Measurements from ENCODE around the gene SWT1. TPM values are rescaled to one million over a fixed set of nuclear protein-coding genes. Genes with fewer than 3 reads are reported as not detected.

SWT1 gene
- total RNA-seq, 1 experiment from 2014 or later = 3.6 TPM

- Histone ChIP-seq H4K20me1 (ENCODE audit: insufficient read depth) (no peaks in the 10 kb centered on the region; the same call in 1 of the 2 replicates), H3F3A (ENCODE audit: insufficient read depth, low read depth) (0 out of 2 replicates have a peak, but pooled peaks cover 3% of the 10 kb centered on the region), H3K4me3 (no peak overlapping the region), H3K4me1 (replicated peaks; ENCODE audit: insufficient read depth) (no peaks in the 10 kb centered on the region), H3K4me2 (no peak overlapping the region), H3K27ac (no peak overlapping the region), H3K9me2 (ENCODE audit: insufficient read depth) (no peaks in the 10 kb centered on the region), H3K79me2 (ENCODE audit: low read depth) (no peaks in the 10 kb centered on the region), H2AFZ (no peak overlapping the region), H3K36me3 (ENCODE audit: low read depth) (peaks cover 38% of the 10 kb centered on the region), H3K9me3 (ENCODE audit: insufficient read depth, low read depth) (no peaks in the 10 kb centered on the region), H3K27me3 (ENCODE audit: insufficient read depth, low read depth) (no peaks in the 10 kb centered on the region)
- no TSS peak for BruUV-seq (replicated peaks)
- CTCF ChIA-PET = no interaction called here
- POLR2A ChIA-PET (ENCODE audit: unreplicated experiment) = no interaction called here
- DNase-seq = no peak
- intact Hi-C loops (cut with micrococcal nuclease; ENCODE audit: unreplicated experiment) = no loop called here
- TF ChIP-seq CTCF (conservative IDR thresholded peaks at IDR 0.05) = no peak
- no peak for TF ChIP-seq EZH2 (IDR thresholded peaks at IDR 0.05; ENCODE audit: low read depth)
Observed at GRCh38 chr1:185300152-185300551, 143.2 kb downstream of the SWT1 start.

- intact Hi-C loops (cut with micrococcal nuclease; ENCODE audit: unreplicated experiment) = no loop called here
- H3K9me2 ChIP-seq (ENCODE audit: insufficient read depth) = no peaks in the 10 kb centered on the region
- no peaks in the 10 kb centered on the region for H3F3A ChIP-seq (ENCODE audit: insufficient read depth, low read depth)
- no peaks in the 10 kb centered on the region for H3K4me1 ChIP-seq (replicated peaks; ENCODE audit: insufficient read depth)
- H3K79me2 ChIP-seq (ENCODE audit: low read depth) = 0 out of 2 replicates have a peak, but pooled peaks cover 5% of the 10 kb centered on the region
- no TSS peak for BruUV-seq (replicated peaks)
- no peak overlapping the region for H3K4me3 ChIP-seq
- TF ChIP-seq EZH2 (IDR thresholded peaks at IDR 0.05; ENCODE audit: low read depth) (no peak), CTCF (conservative IDR thresholded peaks at IDR 0.05) (no peak)
- no peak for DNase-seq
- H3K4me2 ChIP-seq = no peak overlapping the region
- H4K20me1 ChIP-seq (ENCODE audit: insufficient read depth) = no peaks in the 10 kb centered on the region; the same call in 1 of the 2 replicates
- H3K36me3 ChIP-seq (ENCODE audit: low read depth) = peaks cover 59% of the 10 kb centered on the region
- H3K27ac ChIP-seq = no peak overlapping the region
- ChIA-PET CTCF (no interaction called here), POLR2A (ENCODE audit: unreplicated experiment) (no interaction called here)
- H2AFZ ChIP-seq = no peak overlapping the region
- H3K9me3 ChIP-seq (ENCODE audit: insufficient read depth, low read depth) = no peaks in the 10 kb centered on the region
- no peaks in the 10 kb centered on the region for H3K27me3 ChIP-seq (ENCODE audit: insufficient read depth, low read depth)
Observed at GRCh38 chr1:185305419-185305818, 148.5 kb downstream of the SWT1 start.

GRCh38 chr1:185308126-185308525 lies 151.2 kb downstream of the SWT1 start:
- intact Hi-C loops (cut with micrococcal nuclease; ENCODE audit: unreplicated experiment) = no loop called here
- H3K27me3 ChIP-seq (ENCODE audit: insufficient read depth, low read depth) = no peaks in the 10 kb centered on the region
- H3K9me3 ChIP-seq (ENCODE audit: insufficient read depth, low read depth) = no peaks in the 10 kb centered on the region
- no peaks in the 10 kb centered on the region for H3F3A ChIP-seq (ENCODE audit: insufficient read depth, low read depth)
- CTCF ChIA-PET = no interaction called here
- no peaks in the 10 kb centered on the region for H3K9me2 ChIP-seq (ENCODE audit: insufficient read depth)
- no peak overlapping the region for H2AFZ ChIP-seq
- TF ChIP-seq CTCF (conservative IDR thresholded peaks at IDR 0.05) (no peak), EZH2 (IDR thresholded peaks at IDR 0.05; ENCODE audit: low read depth) (no peak)
- H3K27ac ChIP-seq = no peak overlapping the region
- peaks cover 57% of the 10 kb centered on the region for H3K36me3 ChIP-seq (ENCODE audit: low read depth)
- H3K4me2 ChIP-seq = no peak overlapping the region
- no TSS peak for BruUV-seq (replicated peaks)
- POLR2A ChIA-PET (ENCODE audit: unreplicated experiment) = no interaction called here
- H4K20me1 ChIP-seq (ENCODE audit: insufficient read depth) = peaks cover 14% of the 10 kb centered on the region
- no peak overlapping the region for H3K4me3 ChIP-seq
- H3K4me1 ChIP-seq (replicated peaks; ENCODE audit: insufficient read depth) = no peaks in the 10 kb centered on the region
- DNase-seq = no peak
- H3K79me2 ChIP-seq (ENCODE audit: low read depth) = peaks cover 30% of the 10 kb centered on the region
